GM23248 (cell line): ENCODE results near the gene UPF3B. TPM values are rescaled to one million over a fixed set of nuclear protein-coding genes. Genes with fewer than 3 reads are reported as not detected.
"Not testable (repeated sequence)": the region's sequence is repeated elsewhere in the genome, so short reads cannot be mapped to it uniquely, and the experiment has no call there.

Experiments
- DNase-seq: peaks from one replicate; pipeline ENCODE4 v3.0.0-alpha.2; 2015
- H2AFZ ChIP-seq: fragments of 200-600 bp; sonication (generic); 2 replicates; pipeline ENCODE4 v1.6.1; 2016; ENCODE audit warnings: antibody characterized with exemption
- H3F3A ChIP-seq: fragments of 200-600 bp; sonication (generic); 2 replicates; pipeline ENCODE4 v1.6.1; 2016; ENCODE audit warnings: mild to moderate bottlenecking, antibody characterized with exemption, mixed run types; ENCODE audit not compliant: insufficient read depth
- H3K27ac ChIP-seq: fragments of 200-600 bp; sonication (generic); 2 replicates; pipeline ENCODE4 v1.5.1; 2016; ENCODE audit warnings: mild to moderate bottlenecking
- H3K27me3 ChIP-seq: fragments of 200-600 bp; sonication (generic); replicated peaks from 2 replicates; pipeline ENCODE4 v1.6.1; 2016; ENCODE audit warnings: mild to moderate bottlenecking; ENCODE audit not compliant: insufficient read depth
- H3K36me3 ChIP-seq: fragments of 200-600 bp; sonication (generic); 2 replicates; pipeline ENCODE4 v1.6.1; 2016; ENCODE audit warnings: low read depth, mild to moderate bottlenecking
- H3K4me1 ChIP-seq: fragments of 200-600 bp; sonication (generic); 2 replicates; pipeline ENCODE4 v1.6.1; 2016; ENCODE audit warnings: mild to moderate bottlenecking; ENCODE audit not compliant: insufficient read depth
- H3K4me2 ChIP-seq: fragments of 200-600 bp; sonication (generic); one replicate; pipeline ENCODE4 v1.6.1; 2016; ENCODE audit warnings: mild to moderate bottlenecking; ENCODE audit not compliant: unreplicated experiment
- H3K4me3 ChIP-seq: fragments of 200-600 bp; sonication (generic); 2 replicates; pipeline ENCODE4 v1.5.1; 2016; ENCODE audit warnings: mild to moderate bottlenecking
- H3K79me2 ChIP-seq: fragments of 200-600 bp; sonication (generic); 2 replicates; pipeline ENCODE4 v1.6.1; 2016; ENCODE audit warnings: mild to moderate bottlenecking; ENCODE audit not compliant: insufficient read depth
- H3K9ac ChIP-seq: fragments of 200-600 bp; sonication (generic); 2 replicates; pipeline ENCODE4 v1.6.1; 2016; ENCODE audit warnings: mild to moderate bottlenecking
- H3K9me2 ChIP-seq: fragments of 200-600 bp; sonication (generic); 2 replicates; pipeline ENCODE4 v1.6.1; 2016; ENCODE audit warnings: mixed run types, mild to moderate bottlenecking, moderate library complexity; ENCODE audit not compliant: insufficient read depth
- H3K9me3 ChIP-seq: fragments of 200-600 bp; sonication (generic); one replicate; pipeline ENCODE4 v1.6.1; 2017; ENCODE audit warnings: low read depth
- H4K20me1 ChIP-seq: fragments of 200-600 bp; sonication (generic); 2 replicates; pipeline ENCODE4 v1.6.0; 2016; ENCODE audit not compliant: insufficient read depth
- EZH2 ChIP-seq: fragments of 200-600 bp; sonication (generic); IDR thresholded peaks from 2 replicates; pipeline ENCODE4 v1.6.1; 2018; ENCODE audit warnings: antibody characterized with exemption, mild to moderate bottlenecking; ENCODE audit not compliant: insufficient read depth, poor library complexity, severe bottlenecking
- EZH2phosphoT487 ChIP-seq: fragments of 200-600 bp; sonication (generic); IDR thresholded peaks from 2 replicates; pipeline ENCODE4 v1.6.1; 2018; ENCODE audit warnings: antibody characterized with exemption, moderate library complexity, mild to moderate bottlenecking, low read depth; ENCODE audit not compliant: insufficient read depth
- WGBS, 2 experiments: methylation state at CpG; one replicate each; pipeline ENCODE4 v1.1.6; 2015 to 2017; ENCODE audit warnings: low lambda C conversion rate in 2 of 2, low coverage in 1 of 2; ENCODE audit errors: missing lambda C conversion rate in 2 of 2; 5-methylcytosine and 5-hydroxymethylcytosine counted together
- in situ Hi-C: fragments of 300-500 bp; cut with MboI; formaldehyde crosslinking; loops from 2 replicates; pipeline ENCODE4 v1.15.0; 2020
- polyA plus RNA-seq: library from polyadenylated mRNA; unstranded; fragments of >200 nt; fragmentation: Nextera tagmentation; extraction: Ambion mirVana; gene quantifications from 2 replicates; pipeline ENCODE4 v1.2.1, GENCODE V29; 2016
- total RNA-seq: library from RNA; depleted of rRNA; stranded (reverse); fragments of >200 nt; shearing (Covaris generic); gene quantifications from 2 replicates; pipeline ENCODE4 v1.2.3, GENCODE V29; 2014; rRNA removed

UPF3B gene
- total RNA-seq (3.1 and 3.3 TPM in 2 replicates), polyA plus RNA-seq (6.0 and 6.7 TPM in 2 replicates)

DNA sequence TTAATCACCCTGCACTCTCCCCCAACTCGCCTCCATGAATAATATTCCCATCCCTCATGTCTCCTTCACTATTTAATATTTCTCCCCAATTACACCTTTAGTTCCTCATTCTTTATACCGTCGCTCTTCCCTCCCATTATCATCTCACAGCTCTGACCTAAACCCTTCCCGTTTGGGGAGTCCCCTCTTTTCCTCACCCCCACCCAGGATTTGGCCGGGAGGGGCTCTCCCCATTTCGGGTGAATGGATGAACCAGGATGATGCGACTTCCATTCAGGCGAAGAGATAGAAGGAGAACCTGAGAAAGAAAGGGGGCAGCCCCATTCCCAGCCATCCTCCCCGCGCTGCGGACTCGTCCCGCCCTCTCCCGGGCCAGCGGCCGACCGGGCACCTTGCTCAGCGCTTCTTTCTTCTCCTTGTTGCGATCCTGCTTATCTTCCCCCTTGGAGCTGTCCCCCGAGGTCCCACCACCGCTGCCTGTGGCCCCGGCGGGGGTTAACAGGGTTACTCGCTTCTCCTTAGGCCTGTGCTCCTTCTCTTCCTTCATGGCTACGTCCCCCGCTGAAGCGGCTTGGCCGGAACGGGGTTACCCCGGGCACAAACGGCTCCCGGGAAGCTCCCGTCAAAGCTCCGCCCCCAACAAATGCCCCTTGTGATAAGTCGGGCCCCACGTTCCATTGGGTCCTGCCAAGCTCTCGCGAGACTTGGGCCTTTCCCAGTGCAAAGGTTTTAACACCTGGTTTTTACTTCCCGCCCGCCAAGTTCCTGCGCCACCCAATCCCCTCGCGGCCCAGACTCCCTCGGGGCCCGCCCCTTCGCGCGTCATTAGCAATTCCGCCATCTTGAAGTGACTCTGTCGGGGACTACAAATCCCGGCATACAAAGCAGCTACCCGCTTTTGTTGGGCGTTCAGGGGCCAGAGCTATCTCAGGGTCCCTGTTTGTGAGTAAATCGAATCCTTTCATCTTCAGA is at the start of gene UPF3B:
Gene UPF3B, minus strand, starts transcription at position 582 of the 972 bp plus-strand sequence. Its CDS starts 35 bp downstream, at position 547.
- H2AFZ ChIP-seq = peak within 1 kb of the TSS; percentile 100
- peak within 1 kb of the TSS; percentile 78 for H3K27ac ChIP-seq
- H3K4me2 ChIP-seq = peak within 1 kb of the TSS; percentile 92
- 0 to 1% methylated on average over 39 to 50 of the region's 54 CpGs for WGBS, 2 experiments
- no peaks in the 10 kb centered on the region for H3K9me3 ChIP-seq
- peak within 1 kb of the TSS; percentile 92 for H3K9ac ChIP-seq
- TF ChIP-seq EZH2phosphoT487 (no peak), EZH2 (no peak)
- peak; percentile 98 for DNase-seq
- H3F3A ChIP-seq = no peaks in the 10 kb centered on the region
- no peaks in the 10 kb centered on the region for H3K4me1 ChIP-seq
- peaks cover 19% of the 10 kb centered on the region for H3K79me2 ChIP-seq
- H4K20me1 ChIP-seq = no peaks in the 10 kb centered on the region
- H3K4me3 ChIP-seq = peak within 1 kb of the TSS; percentile 96
- in situ Hi-C loops = no loop called here
- no peaks in the 10 kb centered on the region for H3K9me2 ChIP-seq
- no peaks in the 10 kb centered on the region for H3K27me3 ChIP-seq
- H3K36me3 ChIP-seq = no peaks in the 10 kb centered on the region

GRCh38 chrX:119900976-119901375 is 48.2 kb upstream of the UPF3B start:
- Histone ChIP-seq H3K9me2 (no peaks in the 10 kb centered on the region), H3K9me3 (no peaks in the 10 kb centered on the region), H4K20me1 (no peaks in the 10 kb centered on the region), H3K27me3 (no peaks in the 10 kb centered on the region), H3K27ac (no peak overlapping the region), H3K4me1 (no peaks in the 10 kb centered on the region), H2AFZ (no peak overlapping the region), H3K9ac (no peak overlapping the region), H3K4me3 (no peak overlapping the region), H3K36me3 (no peaks in the 10 kb centered on the region), H3F3A (no peaks in the 10 kb centered on the region), H3K79me2 (no peaks in the 10 kb centered on the region), H3K4me2 (no peak overlapping the region)
- in situ Hi-C loops = no loop called here
- DNase-seq = no peak
- TF ChIP-seq EZH2 (no peak), EZH2phosphoT487 (no peak)
- 58 to 59% methylated on average over 1 of the region's 1 CpG for WGBS, 2 experiments

GRCh38 chrX:119899125-119899524 is 46.4 kb upstream of the UPF3B start:
- Histone ChIP-seq H3K27ac (no peak overlapping the region), H3K4me2 (no peak overlapping the region), H3K9ac (no peak overlapping the region), H3K79me2 (no peaks in the 10 kb centered on the region), H3F3A (no peaks in the 10 kb centered on the region), H3K27me3 (no peaks in the 10 kb centered on the region), H4K20me1 (no peaks in the 10 kb centered on the region), H3K36me3 (no peaks in the 10 kb centered on the region), H3K9me3 (no peaks in the 10 kb centered on the region), H3K4me1 (no peaks in the 10 kb centered on the region), H2AFZ (no peak overlapping the region), H3K4me3 (no peak overlapping the region), H3K9me2 (no peaks in the 10 kb centered on the region)
- in situ Hi-C loops = no loop called here
- 0 to 18% methylated on average over 2 of the region's 2 CpGs for WGBS, 2 experiments
- no peak for TF ChIP-seq EZH2phosphoT487
- TF ChIP-seq EZH2 = no peak
- peak; percentile 12 for DNase-seq

GRCh38 chrX:119895843-119896326 is 43.1 kb upstream of the UPF3B start, which contains the start of gene AKAP14:
Gene AKAP14 (plus strand): TSS chrX:119895893. CDS start chrX:119903224, 7,331 bp downstream.
- Histone ChIP-seq H2AFZ (no peak within 1 kb of the TSS), H3K4me3 (no peak within 1 kb of the TSS), H3K4me1 (no peaks in the 10 kb centered on the region), H3K27ac (no peak within 1 kb of the TSS), H3K79me2 (no peaks in the 10 kb centered on the region), H3K9me3 (no peaks in the 10 kb centered on the region), H4K20me1 (no peaks in the 10 kb centered on the region), H3K9me2 (no peaks in the 10 kb centered on the region), H3K27me3 (no peaks in the 10 kb centered on the region), H3K36me3 (no peaks in the 10 kb centered on the region), H3F3A (no peaks in the 10 kb centered on the region), H3K4me2 (no peak within 1 kb of the TSS), H3K9ac (no peak within 1 kb of the TSS)
- TF ChIP-seq EZH2phosphoT487 (no peak), EZH2 (no peak)
- WGBS, 2 experiments = 37 to 42% methylated on average over 4 of the region's 4 CpGs
- in situ Hi-C loops = no loop called here
- no peak for DNase-seq

- H3K9me3 ChIP-seq, H3K27me3 ChIP-seq, H2AFZ ChIP-seq, H3F3A ChIP-seq, H3K36me3 ChIP-seq, DNase-seq, H3K9me2 ChIP-seq, H4K20me1 ChIP-seq, H3K4me2 ChIP-seq, H3K9ac ChIP-seq, in situ Hi-C loops, H3K27ac ChIP-seq, H3K79me2 ChIP-seq, H3K4me3 ChIP-seq, H3K4me1 ChIP-seq: not testable (repeated sequence)
- 83 to 88% methylated on average over 16 of the region's 16 CpGs for WGBS, 2 experiments
Measured at GRCh38 chrX:119891961-119892692, 39.4 kb upstream of the UPF3B start.

DNA sequence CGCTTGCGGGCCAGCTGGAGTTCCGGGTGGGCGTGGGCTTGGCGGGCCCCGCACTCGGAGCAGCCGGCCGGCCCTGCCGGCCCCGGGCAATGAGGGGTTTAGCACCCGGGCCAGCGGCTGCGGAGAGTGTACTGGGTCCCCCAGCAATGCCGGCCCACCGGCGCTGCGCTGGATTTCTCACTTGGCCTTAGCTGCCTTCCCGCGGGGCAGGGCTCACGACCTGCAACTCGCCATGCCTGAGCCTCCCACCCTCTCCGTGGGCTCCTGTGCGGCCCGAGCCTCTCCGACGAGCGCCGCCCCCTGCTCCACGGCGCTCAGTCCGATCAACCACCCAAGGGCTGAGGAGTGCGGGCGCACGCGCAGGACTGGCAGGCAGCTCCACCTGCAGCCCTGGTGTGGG is 37.9 kb upstream of the UPF3B start:
- H3K36me3 ChIP-seq, in situ Hi-C loops, H3K79me2 ChIP-seq, H3K9me3 ChIP-seq, H3K4me3 ChIP-seq, H2AFZ ChIP-seq, H3K4me1 ChIP-seq, H3F3A ChIP-seq, H3K4me2 ChIP-seq, H3K27me3 ChIP-seq, H3K9me2 ChIP-seq, H4K20me1 ChIP-seq, DNase-seq, H3K9ac ChIP-seq, H3K27ac ChIP-seq: not testable (repeated sequence)
- 57 to 66% methylated on average over 9 to 11 of the region's 36 CpGs for WGBS, 2 experiments
